ENCODE data around the gene P2RY2.
"Not testable (repeated sequence)": the region's sequence is repeated elsewhere in the genome, so short reads cannot be mapped to it uniquely, and the experiment has no call there.

The P2RY2 gene

DNA sequence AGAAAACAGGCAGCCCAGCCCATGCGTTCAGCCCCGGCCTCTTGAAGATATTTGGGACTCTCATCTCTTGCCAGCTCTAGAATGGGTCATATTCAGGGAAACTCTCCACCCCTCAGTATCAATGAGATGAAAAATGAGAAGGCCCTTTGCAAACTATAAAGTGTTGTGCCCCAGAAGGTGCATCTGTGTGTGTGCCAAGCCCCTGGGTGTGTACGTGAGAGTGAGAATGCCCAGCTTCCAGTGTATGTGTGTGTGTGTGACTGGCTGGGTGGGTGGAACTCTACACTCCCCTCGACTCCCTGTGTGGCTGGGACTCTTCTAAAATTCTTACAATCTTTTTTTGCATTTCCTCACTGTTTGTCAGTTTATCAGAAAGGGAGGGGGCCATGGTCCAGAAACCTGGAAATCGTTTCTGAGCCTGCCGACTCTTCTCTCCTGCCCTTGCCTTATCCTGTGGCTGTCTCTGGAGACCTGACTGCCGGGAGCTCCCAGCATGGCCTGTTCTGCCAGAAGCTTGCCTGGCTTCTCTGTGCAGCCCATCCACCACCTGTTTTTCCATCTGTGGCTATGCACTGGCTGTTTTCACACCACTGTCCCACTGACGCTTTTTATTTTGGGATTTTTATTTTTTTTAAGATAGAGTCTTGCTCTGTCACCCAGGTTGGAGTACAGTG is 55.3 kb downstream of the P2RY2 start:
- TF ChIP-seq, protein P1, sequence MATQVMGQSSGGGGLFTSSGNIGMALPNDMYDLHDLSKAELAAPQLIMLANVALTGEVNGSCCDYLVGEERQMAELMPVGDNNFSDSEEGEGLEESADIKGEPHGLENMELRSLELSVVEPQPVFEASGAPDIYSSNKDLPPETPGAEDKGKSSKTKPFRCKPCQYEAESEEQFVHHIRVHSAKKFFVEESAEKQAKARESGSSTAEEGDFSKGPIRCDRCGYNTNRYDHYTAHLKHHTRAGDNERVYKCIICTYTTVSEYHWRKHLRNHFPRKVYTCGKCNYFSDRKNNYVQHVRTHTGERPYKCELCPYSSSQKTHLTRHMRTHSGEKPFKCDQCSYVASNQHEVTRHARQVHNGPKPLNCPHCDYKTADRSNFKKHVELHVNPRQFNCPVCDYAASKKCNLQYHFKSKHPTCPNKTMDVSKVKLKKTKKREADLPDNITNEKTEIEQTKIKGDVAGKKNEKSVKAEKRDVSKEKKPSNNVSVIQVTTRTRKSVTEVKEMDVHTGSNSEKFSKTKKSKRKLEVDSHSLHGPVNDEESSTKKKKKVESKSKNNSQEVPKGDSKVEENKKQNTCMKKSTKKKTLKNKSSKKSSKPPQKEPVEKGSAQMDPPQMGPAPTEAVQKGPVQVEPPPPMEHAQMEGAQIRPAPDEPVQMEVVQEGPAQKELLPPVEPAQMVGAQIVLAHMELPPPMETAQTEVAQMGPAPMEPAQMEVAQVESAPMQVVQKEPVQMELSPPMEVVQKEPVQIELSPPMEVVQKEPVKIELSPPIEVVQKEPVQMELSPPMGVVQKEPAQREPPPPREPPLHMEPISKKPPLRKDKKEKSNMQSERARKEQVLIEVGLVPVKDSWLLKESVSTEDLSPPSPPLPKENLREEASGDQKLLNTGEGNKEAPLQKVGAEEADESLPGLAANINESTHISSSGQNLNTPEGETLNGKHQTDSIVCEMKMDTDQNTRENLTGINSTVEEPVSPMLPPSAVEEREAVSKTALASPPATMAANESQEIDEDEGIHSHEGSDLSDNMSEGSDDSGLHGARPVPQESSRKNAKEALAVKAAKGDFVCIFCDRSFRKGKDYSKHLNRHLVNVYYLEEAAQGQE (IDR thresholded peaks at IDR 0.05; ENCODE audit: insufficient replicate concordance, low read depth): no peak
- TF ChIP-seq POLR2AphosphoS5 (IDR thresholded peaks at IDR 0.05; ENCODE audit: low read depth): no peak
- TF ChIP-seq SPI1 (IDR thresholded peaks at IDR 0.05; ENCODE audit: borderline replicate concordance, low read depth): no peak
- TF ChIP-seq GABPA (IDR thresholded peaks at IDR 0.05; ENCODE audit: low read depth): no peak
- TF ChIP-seq, protein P2, sequence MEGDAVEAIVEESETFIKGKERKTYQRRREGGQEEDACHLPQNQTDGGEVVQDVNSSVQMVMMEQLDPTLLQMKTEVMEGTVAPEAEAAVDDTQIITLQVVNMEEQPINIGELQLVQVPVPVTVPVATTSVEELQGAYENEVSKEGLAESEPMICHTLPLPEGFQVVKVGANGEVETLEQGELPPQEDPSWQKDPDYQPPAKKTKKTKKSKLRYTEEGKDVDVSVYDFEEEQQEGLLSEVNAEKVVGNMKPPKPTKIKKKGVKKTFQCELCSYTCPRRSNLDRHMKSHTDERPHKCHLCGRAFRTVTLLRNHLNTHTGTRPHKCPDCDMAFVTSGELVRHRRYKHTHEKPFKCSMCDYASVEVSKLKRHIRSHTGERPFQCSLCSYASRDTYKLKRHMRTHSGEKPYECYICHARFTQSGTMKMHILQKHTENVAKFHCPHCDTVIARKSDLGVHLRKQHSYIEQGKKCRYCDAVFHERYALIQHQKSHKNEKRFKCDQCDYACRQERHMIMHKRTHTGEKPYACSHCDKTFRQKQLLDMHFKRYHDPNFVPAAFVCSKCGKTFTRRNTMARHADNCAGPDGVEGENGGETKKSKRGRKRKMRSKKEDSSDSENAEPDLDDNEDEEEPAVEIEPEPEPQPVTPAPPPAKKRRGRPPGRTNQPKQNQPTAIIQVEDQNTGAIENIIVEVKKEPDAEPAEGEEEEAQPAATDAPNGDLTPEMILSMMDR (IDR thresholded peaks at IDR 0.05; ENCODE audit: insufficient read depth, low read length): no peak
- Histone ChIP-seq H3K4me3 (replicated peaks; ENCODE audit: insufficient read depth, low read length) (peak overlapping the region; percentile 59), H3K27me3 (ENCODE audit: insufficient read depth, poor library complexity, severe bottlenecking) (no peaks in the 10 kb centered on the region), H3K27ac (replicated peaks) (no peak overlapping the region; the same call in 1 of the 2 replicates)
- no peak for DNase-seq (ENCODE audit: low read depth in 1 of 2, low spot score in 1 of 2)

DNA sequence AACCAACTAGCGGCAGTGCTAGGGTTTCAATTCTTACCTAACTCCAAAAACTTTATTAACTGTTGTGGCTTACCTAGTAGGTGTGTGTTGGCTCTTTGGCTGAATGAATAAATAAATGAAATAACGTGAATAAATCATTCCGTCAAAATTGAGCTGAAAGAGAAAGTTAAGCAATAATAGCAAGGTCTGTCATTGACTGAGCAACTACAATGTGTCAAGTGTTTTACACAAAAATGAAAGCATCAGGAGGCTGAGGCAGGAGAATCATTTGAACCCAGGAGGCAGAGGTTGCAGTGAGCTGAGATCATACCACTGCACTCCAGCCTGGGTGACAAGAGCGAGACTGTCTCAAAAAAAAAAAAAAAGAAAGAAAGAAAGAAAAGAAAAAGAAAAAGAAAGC is 56.1 kb downstream of the P2RY2 start:
- not testable (repeated sequence) for DNase-seq (ENCODE audit: low read depth in 1 of 2, low spot score in 1 of 2); H3K27ac ChIP-seq (replicated peaks); H3K27me3 ChIP-seq (ENCODE audit: insufficient read depth, poor library complexity, severe bottlenecking)
- peak overlapping the region; percentile 59 for H3K4me3 ChIP-seq (replicated peaks; ENCODE audit: insufficient read depth, low read length)

DNA sequence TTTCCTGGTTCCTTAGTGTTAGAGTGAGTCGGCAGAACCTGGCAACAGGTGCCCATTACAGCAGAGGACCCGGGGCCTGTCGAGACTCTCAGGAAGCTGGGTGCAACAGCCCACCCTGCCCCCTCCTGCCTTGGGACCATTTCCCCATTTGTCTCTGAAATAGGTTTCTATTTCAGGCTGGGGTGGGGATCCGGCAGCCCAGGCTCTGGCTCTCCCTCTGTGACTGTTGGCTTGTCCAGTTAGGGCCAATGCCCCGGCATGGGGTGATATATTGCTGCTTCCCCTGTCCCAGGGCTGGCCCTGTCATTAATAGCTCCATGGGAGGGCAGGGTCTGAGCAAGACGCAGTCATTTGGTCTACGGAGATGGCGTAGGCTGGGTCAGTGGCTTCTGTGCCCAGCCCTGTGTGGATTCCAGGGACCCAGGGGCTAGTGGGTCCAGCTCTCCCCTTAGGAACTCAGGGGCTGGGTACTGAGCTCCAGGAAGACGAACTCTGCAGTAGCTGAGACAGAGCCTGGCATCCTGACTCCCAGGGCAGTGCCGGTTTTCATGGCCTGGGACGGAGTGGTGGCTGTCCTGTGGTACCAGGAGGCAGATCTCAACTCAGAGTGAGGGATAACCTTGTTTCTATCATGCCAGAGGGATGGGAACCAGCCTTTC is 56.8 kb downstream of the P2RY2 start:
- DNase-seq (ENCODE audit: low read depth in 1 of 2, low spot score in 1 of 2): peak in 1 of 2 experiments; percentile 29
- peak overlapping the region; percentile 22 for H3K4me3 ChIP-seq (replicated peaks; ENCODE audit: insufficient read depth, low read length)
- no peak overlapping the region for H3K27ac ChIP-seq (replicated peaks)
- peak; percentile 31; the same call in 1 of the 2 replicates for TF ChIP-seq SPI1 (IDR thresholded peaks at IDR 0.05; ENCODE audit: borderline replicate concordance, low read depth)
- TF ChIP-seq POLR2AphosphoS5 (IDR thresholded peaks at IDR 0.05; ENCODE audit: low read depth): no peak
- TF ChIP-seq GABPA (IDR thresholded peaks at IDR 0.05; ENCODE audit: low read depth): no peak
- TF ChIP-seq, protein P2 (IDR thresholded peaks at IDR 0.05; ENCODE audit: insufficient read depth, low read length): no peak
- H3K27me3 ChIP-seq (ENCODE audit: insufficient read depth, poor library complexity, severe bottlenecking): no peaks in the 10 kb centered on the region

DNA sequence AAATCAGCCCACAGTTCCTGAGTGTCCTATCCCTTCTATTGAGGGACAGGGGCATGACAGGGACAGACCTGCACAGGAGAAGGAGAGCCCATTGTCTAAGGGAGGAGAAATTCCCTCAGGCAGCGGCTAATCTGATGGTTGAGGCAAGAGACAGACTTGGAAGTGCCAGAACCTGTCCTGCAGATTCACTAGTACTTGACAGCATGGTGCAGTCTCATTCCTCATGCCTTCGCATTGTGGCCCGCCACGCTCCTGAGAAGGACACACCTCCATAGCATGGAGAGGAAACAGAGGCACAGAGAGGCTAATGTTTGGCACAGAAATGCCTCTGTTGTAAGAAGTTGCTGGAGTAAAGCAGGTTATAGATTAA is 57.3 kb downstream of the P2RY2 start:
- Histone ChIP-seq H3K27ac (replicated peaks) (no peak overlapping the region), H3K4me3 (replicated peaks; ENCODE audit: insufficient read depth, low read length) (no peak overlapping the region)
- TF ChIP-seq, protein P2 (IDR thresholded peaks at IDR 0.05; ENCODE audit: insufficient read depth, low read length): no peak
- no peak for TF ChIP-seq POLR2AphosphoS5 (IDR thresholded peaks at IDR 0.05; ENCODE audit: low read depth)
- TF ChIP-seq, protein P1 (IDR thresholded peaks at IDR 0.05; ENCODE audit: insufficient replicate concordance, low read depth): no peak
- TF ChIP-seq GABPA (IDR thresholded peaks at IDR 0.05; ENCODE audit: low read depth): no peak
- no peak for TF ChIP-seq SPI1 (IDR thresholded peaks at IDR 0.05; ENCODE audit: borderline replicate concordance, low read depth)

More for the DNA sequence above, 57.3 kb downstream of the P2RY2 start:
- no peaks in the 10 kb centered on the region for H3K27me3 ChIP-seq (ENCODE audit: insufficient read depth, poor library complexity, severe bottlenecking)
- no peak for DNase-seq (ENCODE audit: low read depth in 1 of 2, low spot score in 1 of 2)
